ENCODE measurements around the gene C2orf81. TPM values are rescaled to one million over a fixed set of nuclear protein-coding genes. Genes with fewer than 3 reads are reported as not detected.

Gene C2orf81
- total RNA-seq, 1 donor, result 0.72 TPM

GRCh38 chr2:74371421-74371820, 50.0 kb downstream of the C2orf81 start:
- Histone ChIP-seq H3K4me2 (ENCODE audit: insufficient read depth, low read length) (no peak overlapping the region), H2AFZ (ENCODE audit: low read length) (no peak overlapping the region), H3K4me3 (ENCODE audit: insufficient read depth, low read length) (no peak overlapping the region), H3K9me3 (ENCODE audit: low read depth, low read length) (no peaks in the 10 kb centered on the region), H3K4me1 (ENCODE audit: insufficient read depth, low read length) (peaks cover 6% of the 10 kb centered on the region), H3K79me2 (ENCODE audit: insufficient read depth, low read length) (peaks cover 44% of the 10 kb centered on the region), H3K36me3 (ENCODE audit: insufficient read depth, low read length) (peaks cover 65% of the 10 kb centered on the region), H3K27ac (ENCODE audit: low read depth, low read length) (no peak overlapping the region), H3K27me3 (ENCODE audit: insufficient read depth, low read length) (no peaks in the 10 kb centered on the region), H4K20me1 (ENCODE audit: insufficient read depth, low read length) (peaks cover 22% of the 10 kb centered on the region)
- TF ChIP-seq CTCF (IDR thresholded peaks at IDR 0.05; ENCODE audit: extremely low read depth, low read depth, low read length), result no peak
- peak; percentile 34 for DNase-seq (ENCODE audit: insufficient read length, low spot score, missing footprints)

DNA sequence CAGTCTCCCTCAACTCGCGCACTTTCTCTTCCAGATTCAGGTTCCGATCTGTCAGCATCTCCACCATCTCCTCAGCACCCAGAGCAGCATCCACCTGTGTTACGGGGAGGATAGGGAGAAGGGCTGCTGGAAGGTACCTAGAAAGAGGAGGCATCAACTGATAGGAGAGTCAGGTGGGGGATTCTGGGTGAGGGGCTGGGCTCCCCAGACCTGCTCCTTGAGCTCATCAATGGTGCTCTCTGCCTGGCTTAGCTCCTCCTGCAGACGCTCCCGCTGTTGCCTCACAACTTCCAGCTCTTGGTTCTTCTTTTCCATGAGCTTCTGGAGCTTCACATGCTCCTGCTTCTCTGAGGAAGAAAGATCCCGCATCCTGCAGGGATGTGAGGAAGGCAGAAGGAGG, 51.4 kb downstream of the C2orf81 start:
- no peak for TF ChIP-seq CTCF (IDR thresholded peaks at IDR 0.05; ENCODE audit: extremely low read depth, low read depth, low read length)
- H3K36me3 ChIP-seq (ENCODE audit: insufficient read depth, low read length), result peaks cover 68% of the 10 kb centered on the region
- peaks cover 6% of the 10 kb centered on the region for H3K4me1 ChIP-seq (ENCODE audit: insufficient read depth, low read length)
- no peak overlapping the region for H3K4me2 ChIP-seq (ENCODE audit: insufficient read depth, low read length)
- peak; percentile 10 for DNase-seq (ENCODE audit: insufficient read length, low spot score, missing footprints)
- no peaks in the 10 kb centered on the region for H3K27me3 ChIP-seq (ENCODE audit: insufficient read depth, low read length)
- no peak overlapping the region for H3K4me3 ChIP-seq (ENCODE audit: insufficient read depth, low read length)
- H4K20me1 ChIP-seq (ENCODE audit: insufficient read depth, low read length), result peaks cover 13% of the 10 kb centered on the region
- H3K79me2 ChIP-seq (ENCODE audit: insufficient read depth, low read length), result peaks cover 30% of the 10 kb centered on the region
- H3K9me3 ChIP-seq (ENCODE audit: low read depth, low read length), result no peaks in the 10 kb centered on the region
- no peak overlapping the region for H2AFZ ChIP-seq (ENCODE audit: low read length)
- H3K27ac ChIP-seq (ENCODE audit: low read depth, low read length), result no peak overlapping the region

- peaks cover 6% of the 10 kb centered on the region for H3K4me1 ChIP-seq (ENCODE audit: insufficient read depth, low read length)
Measured at GRCh38 chr2:74368499-74368898, 52.9 kb downstream of the C2orf81 start.

GRCh38 chr2:74367789-74368188, 53.6 kb downstream of the C2orf81 start:
- TF ChIP-seq CTCF (IDR thresholded peaks at IDR 0.05; ENCODE audit: extremely low read depth, low read depth, low read length), result no peak
- DNase-seq (ENCODE audit: insufficient read length, low spot score, missing footprints), result peak; percentile 59
- Histone ChIP-seq H3K4me3 (ENCODE audit: insufficient read depth, low read length) (no peak overlapping the region), H3K79me2 (ENCODE audit: insufficient read depth, low read length) (peaks cover 11% of the 10 kb centered on the region), H3K4me1 (ENCODE audit: insufficient read depth, low read length) (peaks cover under 1% of the 10 kb centered on the region), H3K27me3 (ENCODE audit: insufficient read depth, low read length) (no peaks in the 10 kb centered on the region), H3K4me2 (ENCODE audit: insufficient read depth, low read length) (no peak overlapping the region), H3K27ac (ENCODE audit: low read depth, low read length) (no peak overlapping the region), H4K20me1 (ENCODE audit: insufficient read depth, low read length) (peaks cover 8% of the 10 kb centered on the region), H3K9me3 (ENCODE audit: low read depth, low read length) (no peaks in the 10 kb centered on the region), H3K36me3 (ENCODE audit: insufficient read depth, low read length) (peaks cover 88% of the 10 kb centered on the region), H2AFZ (ENCODE audit: low read length) (no peak overlapping the region)

More at GRCh38 chr2:74368499-74368898, 52.9 kb downstream of the C2orf81 start:
- Histone ChIP-seq H3K79me2 (ENCODE audit: insufficient read depth, low read length) (peaks cover 17% of the 10 kb centered on the region), H3K36me3 (ENCODE audit: insufficient read depth, low read length) (peaks cover 82% of the 10 kb centered on the region), H3K27me3 (ENCODE audit: insufficient read depth, low read length) (no peaks in the 10 kb centered on the region), H3K4me2 (ENCODE audit: insufficient read depth, low read length) (no peak overlapping the region), H4K20me1 (ENCODE audit: insufficient read depth, low read length) (peaks cover 13% of the 10 kb centered on the region), H3K4me3 (ENCODE audit: insufficient read depth, low read length) (no peak overlapping the region), H2AFZ (ENCODE audit: low read length) (no peak overlapping the region), H3K27ac (ENCODE audit: low read depth, low read length) (no peak overlapping the region), H3K9me3 (ENCODE audit: low read depth, low read length) (no peaks in the 10 kb centered on the region)
- peak; percentile 52 for DNase-seq (ENCODE audit: insufficient read length, low spot score, missing footprints)
- TF ChIP-seq CTCF (IDR thresholded peaks at IDR 0.05; ENCODE audit: extremely low read depth, low read depth, low read length), result no peak
